Measurements from ENCODE around the gene XIST.

DNA sequence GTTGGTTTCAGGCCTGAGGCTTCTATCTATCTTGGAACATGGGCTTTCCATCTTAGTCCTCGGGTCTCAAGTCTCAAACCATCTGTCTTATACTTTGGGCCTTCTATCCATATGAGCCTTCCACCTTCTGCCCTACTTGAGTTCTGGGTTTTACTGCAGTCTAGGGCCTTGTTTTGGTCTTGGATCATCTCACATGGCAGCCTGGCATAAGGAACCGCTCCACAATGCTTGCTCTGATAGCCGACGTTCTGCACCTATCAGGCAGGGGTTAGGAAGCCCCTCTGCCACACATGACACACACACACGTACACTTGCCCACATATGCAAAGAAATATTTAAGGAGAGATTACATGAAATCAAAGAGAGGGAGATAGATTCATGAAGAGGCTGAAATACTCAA, 25.5 kb downstream of the XIST start:
- TF ChIP-seq, protein P1, sequence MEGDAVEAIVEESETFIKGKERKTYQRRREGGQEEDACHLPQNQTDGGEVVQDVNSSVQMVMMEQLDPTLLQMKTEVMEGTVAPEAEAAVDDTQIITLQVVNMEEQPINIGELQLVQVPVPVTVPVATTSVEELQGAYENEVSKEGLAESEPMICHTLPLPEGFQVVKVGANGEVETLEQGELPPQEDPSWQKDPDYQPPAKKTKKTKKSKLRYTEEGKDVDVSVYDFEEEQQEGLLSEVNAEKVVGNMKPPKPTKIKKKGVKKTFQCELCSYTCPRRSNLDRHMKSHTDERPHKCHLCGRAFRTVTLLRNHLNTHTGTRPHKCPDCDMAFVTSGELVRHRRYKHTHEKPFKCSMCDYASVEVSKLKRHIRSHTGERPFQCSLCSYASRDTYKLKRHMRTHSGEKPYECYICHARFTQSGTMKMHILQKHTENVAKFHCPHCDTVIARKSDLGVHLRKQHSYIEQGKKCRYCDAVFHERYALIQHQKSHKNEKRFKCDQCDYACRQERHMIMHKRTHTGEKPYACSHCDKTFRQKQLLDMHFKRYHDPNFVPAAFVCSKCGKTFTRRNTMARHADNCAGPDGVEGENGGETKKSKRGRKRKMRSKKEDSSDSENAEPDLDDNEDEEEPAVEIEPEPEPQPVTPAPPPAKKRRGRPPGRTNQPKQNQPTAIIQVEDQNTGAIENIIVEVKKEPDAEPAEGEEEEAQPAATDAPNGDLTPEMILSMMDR (IDR thresholded peaks at IDR 0.05 in 8 of 11, conservative IDR thresholded peaks at IDR 0.05 in 3 of 11) = no peak
- no peak for TF ChIP-seq POLR2A (IDR thresholded peaks at IDR 0.05)
